ENCODE data around the gene CTNNB1.
"Not testable (repeated sequence)": the region's sequence is repeated elsewhere in the genome, so short reads cannot be mapped to it uniquely, and the experiment has no call there.

CTNNB1 gene

DNA sequence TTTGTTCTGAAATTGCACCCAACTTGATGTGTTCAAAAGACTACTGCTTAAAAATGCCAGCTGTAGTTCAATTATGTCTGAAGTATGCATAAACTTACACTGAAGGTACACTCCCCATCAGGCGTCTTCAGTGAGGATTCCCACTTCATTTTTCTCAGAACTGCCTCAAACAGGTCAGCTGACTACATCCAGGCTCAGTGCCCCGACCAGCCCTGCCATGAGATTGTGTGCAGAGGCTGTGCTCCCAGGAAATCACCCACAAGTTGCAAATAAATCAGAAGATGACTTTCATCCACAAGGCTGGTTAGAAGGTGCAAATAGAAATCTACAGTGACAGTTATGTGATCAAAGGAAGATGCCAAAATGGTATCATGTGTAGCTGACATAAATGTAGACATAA, 51.5 kb downstream of the CTNNB1 start:
- no peak for DNase-seq (ENCODE audit: low read depth in 1 of 2, low spot score in 1 of 2)

DNA sequence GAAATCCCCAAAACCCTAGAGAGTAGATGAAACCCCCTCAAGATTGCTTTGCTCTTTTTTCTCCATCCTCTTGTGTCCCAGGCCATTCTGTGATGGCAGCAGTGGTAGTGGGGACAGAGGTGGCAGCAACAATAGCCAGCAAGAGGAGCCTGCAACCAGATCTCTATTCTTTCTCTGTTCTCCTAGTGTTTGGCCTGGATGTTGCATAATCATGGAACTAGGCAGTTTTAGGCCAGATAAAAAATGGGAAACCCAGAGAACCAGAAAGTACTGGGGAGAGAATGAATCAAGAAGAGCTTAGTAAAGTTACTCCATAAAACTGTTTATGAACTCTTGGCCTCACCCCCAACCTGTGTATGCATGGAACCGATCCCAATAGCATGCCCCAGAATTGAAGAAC, 52.3 kb downstream of the CTNNB1 start:
- DNase-seq (ENCODE audit: low read depth in 1 of 2, low spot score in 1 of 2) = no peak

DNA sequence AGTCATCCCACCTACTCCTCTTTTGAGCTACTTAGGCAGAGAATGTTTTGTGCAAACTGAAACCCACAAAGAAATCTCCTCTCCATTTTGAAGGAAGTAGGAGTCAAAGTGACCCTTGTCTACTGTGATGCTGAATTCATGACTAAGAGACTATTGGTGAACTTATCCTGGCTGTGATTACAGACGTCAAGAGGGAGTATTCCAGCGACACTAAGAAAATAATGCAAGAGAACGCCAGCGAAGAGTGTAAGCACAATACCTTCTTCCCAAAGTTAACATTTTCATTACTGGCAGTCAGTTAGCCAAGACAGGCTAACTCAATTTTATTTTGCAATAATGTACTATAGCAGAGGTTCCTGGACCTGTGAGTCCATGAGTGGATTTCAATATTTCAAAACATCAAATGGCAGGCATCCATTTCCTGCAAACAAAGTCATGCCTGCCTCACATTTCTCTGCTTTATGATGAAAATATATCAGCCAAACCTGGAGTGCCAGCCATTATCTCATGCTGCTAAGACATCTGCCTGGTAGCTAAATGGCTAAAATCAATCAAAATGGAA, 59.0 kb downstream of the CTNNB1 start:
- no peak for DNase-seq (ENCODE audit: low read depth in 1 of 2, low spot score in 1 of 2)

DNA sequence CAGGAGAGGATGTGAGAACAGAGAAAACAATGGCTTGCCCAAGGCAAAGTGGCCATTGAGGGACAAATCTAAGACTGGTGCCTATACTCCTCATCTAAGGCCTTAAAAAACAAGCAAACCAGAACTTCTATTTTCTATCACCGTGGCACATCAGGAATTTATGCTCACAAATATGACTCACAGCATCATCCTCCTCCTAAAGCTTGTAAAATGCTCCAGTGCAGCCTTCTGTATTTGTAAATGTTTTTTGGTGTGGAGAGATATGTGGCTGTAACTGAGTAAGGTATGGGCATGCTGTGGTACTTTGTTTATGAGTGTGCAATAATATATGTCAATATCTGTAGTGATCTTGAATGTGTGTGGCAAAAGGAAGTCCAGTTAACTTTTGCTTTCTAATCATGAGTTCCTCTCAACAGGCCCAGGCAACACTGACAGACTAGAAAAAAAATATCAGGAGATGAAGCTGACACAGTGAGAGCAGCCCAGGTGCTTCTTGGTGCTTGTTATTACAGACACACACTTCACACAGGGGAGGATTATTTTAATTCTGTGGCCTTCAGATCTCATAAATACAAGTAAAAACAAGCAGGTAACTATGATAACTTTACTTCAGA, 60.3 kb downstream of the CTNNB1 start:
- DNase-seq (ENCODE audit: low read depth in 1 of 2, low spot score in 1 of 2) = no peak

DNA sequence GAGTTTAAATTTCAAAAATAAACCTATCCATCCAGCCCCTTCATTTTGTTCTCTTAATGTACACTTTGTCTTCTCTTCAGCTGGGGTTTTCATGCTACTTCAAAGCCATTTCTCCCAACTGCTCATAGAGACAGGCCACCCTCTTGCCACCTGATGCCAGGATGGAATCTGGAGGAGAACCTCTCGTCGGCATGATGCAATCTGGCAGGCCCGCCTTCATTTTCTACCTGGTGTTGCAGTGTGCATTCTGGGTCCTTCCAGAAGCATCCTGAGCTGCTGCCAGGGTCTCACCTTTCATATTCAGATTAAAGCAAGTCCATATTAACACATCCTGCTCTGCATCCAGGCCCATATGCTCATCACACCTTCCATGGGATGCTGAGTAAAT, 60.8 kb downstream of the CTNNB1 start:
- DNase-seq (ENCODE audit: low read depth in 1 of 2, low spot score in 1 of 2) = no peak

DNA sequence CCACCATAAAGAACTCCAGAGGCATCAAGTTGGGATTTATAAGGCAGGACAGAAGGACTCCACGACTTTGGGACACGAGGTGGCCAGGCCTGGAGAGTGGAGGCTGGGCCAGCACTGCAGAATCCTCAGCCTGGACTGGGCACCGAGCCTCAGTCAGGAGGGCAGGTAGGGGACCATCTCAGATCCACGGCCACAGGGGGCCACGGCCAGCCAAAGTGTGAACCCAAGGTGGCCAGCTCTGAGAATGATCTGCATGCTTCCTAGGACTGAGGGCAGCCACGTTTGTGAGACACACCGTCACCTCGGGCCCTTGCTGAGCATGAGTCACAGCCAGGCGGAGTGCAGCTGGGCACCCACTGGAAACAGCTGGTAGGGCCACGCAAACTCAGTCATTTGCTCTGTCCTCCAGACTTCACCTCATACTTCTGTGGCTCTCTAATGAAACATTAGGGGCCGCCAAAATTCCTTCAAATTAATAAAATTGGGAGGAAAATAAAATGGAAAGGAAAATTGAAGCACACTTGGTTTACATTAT, 65.8 kb downstream of the CTNNB1 start:
- no peak for DNase-seq (ENCODE audit: low read depth in 1 of 2, low spot score in 1 of 2)

DNA sequence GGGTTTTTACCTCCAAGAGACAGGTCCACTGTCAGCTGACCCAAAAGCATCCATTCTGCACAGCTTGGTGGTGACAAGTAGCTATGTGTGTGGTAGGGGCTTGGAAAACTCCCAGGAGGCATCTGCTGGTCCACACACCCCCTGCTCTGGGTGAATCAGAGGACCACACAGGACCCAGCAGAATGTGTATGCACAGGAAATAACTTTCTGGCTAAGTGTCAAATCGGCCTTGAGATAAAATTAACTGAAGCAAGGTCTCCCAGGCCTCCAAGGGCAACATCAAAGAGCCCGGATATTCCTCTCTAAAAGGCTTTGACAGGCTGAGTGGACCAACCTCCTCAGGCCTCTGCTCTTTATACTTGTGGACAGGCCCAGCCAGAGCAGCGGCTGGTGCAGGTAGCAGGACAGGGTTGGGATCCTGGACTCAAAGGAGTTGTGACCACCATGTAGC, 66.5 kb downstream of the CTNNB1 start:
- DNase-seq (ENCODE audit: low read depth in 1 of 2, low spot score in 1 of 2) = no peak

DNA sequence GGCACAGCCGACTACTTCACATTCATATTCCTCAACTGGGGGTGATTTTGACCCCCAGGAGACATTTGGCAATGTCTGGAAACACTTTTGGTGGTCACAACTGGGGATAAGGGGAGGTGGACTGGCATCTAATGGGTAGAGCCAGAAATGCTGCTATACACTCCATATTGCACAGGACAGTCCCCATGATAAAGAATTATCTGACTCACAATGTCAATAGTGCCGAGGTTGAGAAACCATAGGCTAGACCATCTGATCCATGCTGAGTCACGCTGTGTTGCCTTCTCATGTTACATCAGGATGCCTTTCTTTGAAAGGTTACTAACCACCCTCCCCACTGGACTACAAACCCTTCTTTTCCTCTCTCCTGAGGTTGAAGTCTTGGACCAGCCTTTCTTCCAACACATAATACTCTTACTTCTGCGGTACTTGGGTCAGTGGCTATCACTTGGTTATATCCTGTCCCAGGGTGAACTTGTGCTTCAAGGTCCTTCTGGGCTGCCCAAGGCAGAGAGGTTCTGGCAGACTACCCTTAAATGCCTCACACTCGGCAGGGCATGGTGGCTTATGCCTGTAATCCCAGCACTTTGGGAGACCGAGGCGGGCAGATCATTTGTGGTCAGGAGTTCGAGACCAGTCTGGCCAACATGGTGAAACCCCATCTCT, 68.8 kb downstream of the CTNNB1 start:
- DNase-seq (ENCODE audit: low read depth in 1 of 2, low spot score in 1 of 2) = no peak

DNA sequence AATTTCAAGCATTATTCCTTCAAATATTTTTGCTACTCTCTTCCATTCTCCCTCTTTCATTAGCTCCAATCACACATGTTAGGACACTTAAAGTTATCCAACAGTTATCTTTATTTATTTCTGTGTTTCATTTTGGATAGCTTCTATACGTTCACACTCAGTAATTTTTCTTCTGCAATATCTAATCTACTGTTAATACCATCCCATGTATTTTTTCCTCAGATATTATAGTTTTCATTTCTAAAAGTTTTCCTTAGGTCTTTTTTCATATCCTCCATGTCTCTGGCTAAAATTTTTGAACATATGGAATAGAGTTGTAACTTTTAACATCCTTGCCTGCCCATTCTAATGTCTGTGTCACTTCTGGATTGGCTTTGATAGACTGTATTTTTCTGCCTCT, 73.4 kb downstream of the CTNNB1 start:
- no peak for DNase-seq (ENCODE audit: low read depth in 1 of 2, low spot score in 1 of 2)

DNA sequence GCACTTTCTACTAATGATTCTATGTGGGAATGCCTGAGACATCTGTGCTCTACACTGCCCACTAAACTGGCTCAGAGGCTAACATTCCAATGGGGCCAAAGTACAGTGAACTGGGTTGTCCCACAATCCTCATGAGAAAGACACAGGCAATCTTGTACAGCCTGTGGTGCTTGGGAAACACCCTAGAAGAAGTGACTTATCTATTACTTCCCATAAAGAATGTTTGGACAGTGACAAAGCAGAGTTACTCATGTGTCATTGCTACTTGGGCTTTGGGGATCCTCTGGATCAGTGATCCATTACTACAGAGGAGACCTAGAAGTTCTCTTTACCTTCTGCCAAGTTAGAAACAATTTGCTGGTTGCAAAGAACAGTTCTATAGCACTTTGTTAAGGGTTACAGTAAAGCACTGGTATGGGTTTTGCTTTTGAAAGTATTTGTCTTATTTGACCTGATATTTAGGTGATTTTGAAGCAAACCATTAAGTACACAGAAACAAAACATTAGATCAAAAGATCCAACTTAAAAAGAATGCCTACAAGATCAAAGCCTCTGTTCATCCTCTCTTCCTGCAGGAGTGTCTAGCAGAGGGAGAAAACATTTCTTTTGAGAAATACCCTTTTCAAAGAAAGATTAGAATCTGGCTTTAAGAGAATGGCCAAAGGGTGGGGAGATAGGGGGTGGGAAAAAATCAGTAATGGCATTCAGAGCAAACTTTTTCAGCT, 75.8 kb downstream of the CTNNB1 start:
- DNase-seq (ENCODE audit: low read depth in 1 of 2, low spot score in 1 of 2) = no peak

DNA sequence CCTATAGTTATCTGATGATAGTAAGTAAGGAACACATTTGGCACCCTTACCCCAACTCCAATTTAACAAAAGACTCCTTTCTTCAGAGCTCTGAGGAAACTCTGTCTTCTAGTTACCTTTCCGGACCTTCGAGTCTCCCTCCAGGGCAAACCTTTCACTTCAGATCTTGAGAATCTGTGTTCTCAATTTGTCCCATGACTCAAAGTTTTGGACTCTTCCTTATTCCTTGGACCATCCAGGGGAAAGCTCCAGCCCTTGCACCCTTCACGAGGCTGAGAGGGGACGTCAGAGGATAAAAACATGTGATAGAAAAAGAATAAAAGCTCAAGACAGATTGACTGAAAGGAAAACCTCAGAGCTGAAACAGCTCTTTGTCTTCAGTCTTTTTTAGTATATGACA, 76.9 kb downstream of the CTNNB1 start:
- DNase-seq (ENCODE audit: low read depth in 1 of 2, low spot score in 1 of 2) = no peak

DNA sequence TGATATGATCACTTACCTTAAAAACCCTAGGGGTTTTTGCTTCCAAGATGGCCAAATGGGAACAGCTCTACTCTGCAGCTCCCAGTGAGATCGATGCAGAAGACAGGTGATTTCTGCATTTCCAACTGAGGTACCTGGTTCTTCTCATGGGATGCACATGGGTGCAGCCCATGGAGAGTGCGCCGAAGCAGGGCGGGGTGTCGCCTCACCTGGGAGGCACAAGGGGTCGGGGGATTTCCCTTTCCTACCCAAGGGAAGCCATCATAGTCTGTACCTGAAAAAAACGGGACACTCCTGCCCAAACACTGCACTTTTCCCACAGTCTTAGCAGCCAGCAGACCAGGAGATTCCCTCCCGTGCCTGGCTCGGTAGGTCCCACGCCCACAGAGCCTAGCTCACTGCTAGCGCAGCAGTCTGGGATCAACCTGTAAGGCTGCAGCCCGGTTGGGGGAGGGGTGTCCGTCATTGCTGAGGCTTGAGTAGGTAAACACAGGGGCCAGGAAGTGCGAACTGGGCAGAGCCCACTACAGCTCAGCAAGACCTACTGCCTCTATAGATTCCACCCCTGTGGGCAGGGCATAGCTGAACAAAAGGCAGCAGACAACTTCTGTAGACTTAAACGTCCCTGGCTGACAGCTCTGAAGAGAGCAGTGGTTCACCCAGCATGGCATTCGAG, 78.6 kb downstream of the CTNNB1 start:
- DNase-seq (ENCODE audit: low read depth in 1 of 2, low spot score in 1 of 2) = no peak

DNA sequence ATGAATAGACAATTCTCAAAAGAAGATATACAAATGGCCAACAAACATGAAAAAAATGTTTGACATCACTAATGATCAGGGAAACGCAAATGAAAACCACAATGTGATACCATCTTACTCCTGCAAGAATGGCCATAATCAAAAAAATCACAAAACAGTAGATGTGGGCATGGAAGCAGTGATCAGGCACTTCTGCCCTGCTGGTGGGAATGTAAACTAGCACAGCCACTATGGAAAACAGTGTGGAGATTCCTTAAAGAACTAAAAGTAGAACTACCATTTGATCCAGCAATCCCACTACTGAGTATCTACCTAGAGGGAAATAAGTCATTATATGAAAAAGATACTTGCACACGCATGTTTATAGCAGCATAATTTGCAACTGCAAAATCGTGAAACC, 85.6 kb downstream of the CTNNB1 start:
- DNase-seq (ENCODE audit: low read depth in 1 of 2, low spot score in 1 of 2) = not testable (repeated sequence)

DNA sequence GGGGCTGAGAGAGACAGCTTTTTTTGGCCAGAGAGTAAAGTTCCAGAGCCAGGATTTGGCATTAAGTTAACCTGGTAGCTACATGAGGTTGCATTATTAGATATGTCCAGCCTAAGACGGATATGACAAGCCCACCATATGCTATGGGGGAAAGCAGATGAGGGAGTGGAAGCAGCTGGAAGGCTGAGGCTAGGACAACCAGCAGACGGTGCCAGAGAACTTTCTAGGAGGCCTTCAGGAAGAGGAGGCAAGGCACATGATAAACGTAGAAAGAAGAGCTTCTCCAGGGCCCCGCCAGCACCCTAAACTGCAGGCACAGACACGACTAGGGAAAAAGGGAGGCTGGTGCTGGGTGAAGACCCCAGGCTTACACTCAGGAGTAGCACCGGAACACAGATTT, 87.0 kb downstream of the CTNNB1 start:
- no peak for DNase-seq (ENCODE audit: low read depth in 1 of 2, low spot score in 1 of 2)

DNA sequence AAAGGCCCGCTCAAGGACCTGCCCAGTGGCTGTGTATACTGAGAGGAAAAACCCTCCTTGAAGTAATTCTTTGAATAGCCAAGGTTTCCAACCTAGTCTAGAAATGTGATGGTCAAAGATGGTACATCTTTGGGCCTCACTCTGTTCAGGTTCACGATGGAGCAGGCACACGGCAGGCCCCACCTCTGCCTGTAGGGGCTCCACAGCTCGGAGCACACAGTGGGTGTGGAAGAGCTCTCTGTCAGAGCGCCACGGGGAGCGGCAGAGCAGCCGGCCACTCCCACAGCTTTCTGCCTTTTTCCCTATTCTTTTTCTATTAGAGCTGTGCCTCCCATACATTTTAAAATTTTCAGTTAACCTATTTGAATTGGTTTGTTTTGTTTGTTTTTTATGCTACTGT, 89.5 kb downstream of the CTNNB1 start:
- no peak for DNase-seq (ENCODE audit: low read depth in 1 of 2, low spot score in 1 of 2)
